ENCODE results near the gene ITPR1.

Gene ITPR1

GRCh38 chr3:4797201-4797705 lies 304.1 kb downstream of the ITPR1 start:
- no peaks in the 10 kb centered on the region for H3K9me2 ChIP-seq (replicated peaks; ENCODE audit: low read depth, low read length)
- no peak overlapping the region for H2AFZ ChIP-seq (ENCODE audit: low read length)
- peaks cover 54% of the 10 kb centered on the region for H3K36me3 ChIP-seq (ENCODE audit: insufficient read depth, low read length)
- no peak for TF ChIP-seq CTCF (conservative IDR thresholded peaks at IDR 0.05; ENCODE audit: low read length)
- H3K27me3 ChIP-seq (ENCODE audit: insufficient read depth, low read length, poor library complexity, severe bottlenecking): no peaks in the 10 kb centered on the region
- H3K4me3 ChIP-seq (ENCODE audit: low read length, poor library complexity, severe bottlenecking): no peak overlapping the region
- no peaks in the 10 kb centered on the region for H3F3A ChIP-seq (ENCODE audit: low read depth)
- H4K20me1 ChIP-seq (ENCODE audit: insufficient read depth, low read length, poor library complexity, severe bottlenecking): no peaks in the 10 kb centered on the region
- no peaks in the 10 kb centered on the region for H3K79me2 ChIP-seq (ENCODE audit: insufficient read depth, low read length)
- H3K4me1 ChIP-seq (ENCODE audit: insufficient read depth, low read length, poor library complexity, severe bottlenecking): no peaks in the 10 kb centered on the region
- H3K4me2 ChIP-seq (ENCODE audit: low read depth, low read length, poor library complexity, severe bottlenecking): no peak overlapping the region
- peaks cover 18% of the 10 kb centered on the region; the same call in 1 of the 2 replicates for H3K9me3 ChIP-seq (ENCODE audit: insufficient read depth, low read depth, low read length)
- no peak overlapping the region for H3K9ac ChIP-seq (ENCODE audit: low read depth, low read length, poor library complexity, severe bottlenecking)

- H3K4me1 ChIP-seq (ENCODE audit: insufficient read depth, low read length, poor library complexity, severe bottlenecking): peaks cover 7% of the 10 kb centered on the region
- no peaks in the 10 kb centered on the region for H3F3A ChIP-seq (ENCODE audit: low read depth)
- no peak overlapping the region for H2AFZ ChIP-seq (ENCODE audit: low read length)
- H3K9me2 ChIP-seq (replicated peaks; ENCODE audit: low read depth, low read length): no peaks in the 10 kb centered on the region
- H3K4me3 ChIP-seq (ENCODE audit: low read length, poor library complexity, severe bottlenecking): no peak overlapping the region
- H4K20me1 ChIP-seq (ENCODE audit: insufficient read depth, low read length, poor library complexity, severe bottlenecking): no peaks in the 10 kb centered on the region
- no peak overlapping the region for H3K9ac ChIP-seq (ENCODE audit: low read depth, low read length, poor library complexity, severe bottlenecking)
- H3K9me3 ChIP-seq (ENCODE audit: insufficient read depth, low read depth, low read length): peaks cover 18% of the 10 kb centered on the region; the same call in 1 of the 2 replicates
- H3K27me3 ChIP-seq (ENCODE audit: insufficient read depth, low read length, poor library complexity, severe bottlenecking): no peaks in the 10 kb centered on the region
- TF ChIP-seq EZH2phosphoT487 (IDR thresholded peaks at IDR 0.05; ENCODE audit: borderline replicate concordance): no peak
- TF ChIP-seq CTCF (conservative IDR thresholded peaks at IDR 0.05; ENCODE audit: low read length): no peak
- no peak overlapping the region for H3K4me2 ChIP-seq (ENCODE audit: low read depth, low read length, poor library complexity, severe bottlenecking)
- H3K79me2 ChIP-seq (ENCODE audit: insufficient read depth, low read length): no peaks in the 10 kb centered on the region
- H3K36me3 ChIP-seq (ENCODE audit: insufficient read depth, low read length): peaks cover 42% of the 10 kb centered on the region
Measured at GRCh38 chr3:4799266-4800256, 306.4 kb downstream of the ITPR1 start.

- Histone ChIP-seq H3K4me1 (ENCODE audit: insufficient read depth, low read length, poor library complexity, severe bottlenecking) (peaks cover 17% of the 10 kb centered on the region), H3K9me3 (ENCODE audit: insufficient read depth, low read depth, low read length) (peaks cover 18% of the 10 kb centered on the region; the same call in 1 of the 2 replicates), H3F3A (ENCODE audit: low read depth) (no peaks in the 10 kb centered on the region), H3K4me3 (ENCODE audit: low read length, poor library complexity, severe bottlenecking) (no peak overlapping the region), H3K79me2 (ENCODE audit: insufficient read depth, low read length) (no peaks in the 10 kb centered on the region), H4K20me1 (ENCODE audit: insufficient read depth, low read length, poor library complexity, severe bottlenecking) (no peaks in the 10 kb centered on the region), H3K4me2 (ENCODE audit: low read depth, low read length, poor library complexity, severe bottlenecking) (no peak overlapping the region), H3K27me3 (ENCODE audit: insufficient read depth, low read length, poor library complexity, severe bottlenecking) (no peaks in the 10 kb centered on the region), H3K9me2 (replicated peaks; ENCODE audit: low read depth, low read length) (no peaks in the 10 kb centered on the region), H3K36me3 (ENCODE audit: insufficient read depth, low read length) (peaks cover 41% of the 10 kb centered on the region), H3K9ac (ENCODE audit: low read depth, low read length, poor library complexity, severe bottlenecking) (no peak overlapping the region), H2AFZ (ENCODE audit: low read length) (no peak overlapping the region)
- TF ChIP-seq CTCF (conservative IDR thresholded peaks at IDR 0.05; ENCODE audit: low read length): no peak
- no peak for TF ChIP-seq EZH2phosphoT487 (IDR thresholded peaks at IDR 0.05; ENCODE audit: borderline replicate concordance)
Measured at GRCh38 chr3:4800595-4800994, 307.4 kb downstream of the ITPR1 start.

Data from Loucy (cell line).